Lower leg skin (tissue), 4 donors: ENCODE data around the gene SRRT. TPM values are rescaled to one million over a fixed set of nuclear protein-coding genes. Genes with fewer than 3 reads are reported as not detected.

Experiments
- DNase-seq, 2 donors: peaks; one replicate each; pipeline ENCODE4 v3.0.0-alpha.2; 2019; ENCODE audit warnings: low spot score in 2 of 2
- H3K4me3 ChIP-seq: fragments of 200-600 bp; sonication (generic); 2 replicates; pipeline ENCODE4 v1.5.1; 2017; ENCODE audit warnings: mild to moderate bottlenecking, low read depth; ENCODE audit not compliant: poor library complexity, severe bottlenecking
- POLR2A ChIP-seq, 2 donors: fragments of 450-650 bp; IDR thresholded peaks; one replicate each; pipeline ENCODE4 v1.6.1; 2016 to 2017; ENCODE audit warnings: antibody characterized with exemption in 2 of 2, mild to moderate bottlenecking in 1 of 2, moderate library complexity in 1 of 2
- WGBS, 2 donors: methylation state at CpG; one replicate each; pipeline ENCODE4 v1.1.5; 2018; 5-methylcytosine and 5-hydroxymethylcytosine counted together
- intact Hi-C: fragments of 100-400 bp; cut with DNase I; formaldehyde crosslinking; loops from one replicate; pipeline ENCODE4 v1.15.0; 2023; ENCODE audit warnings: low total_unique reads
- total RNA-seq, 4 donors: library from RNA; depleted of rRNA; stranded (reverse); fragments of >200 nt; gene quantifications; one replicate each; pipeline ENCODE4 v1.1.0, GENCODE V29; 2016
- TF ChIP-seq, protein P1 (sequence below), 3 donors: fragments of 450-650 bp; IDR thresholded peaks; one replicate each; pipeline ENCODE4 v1.5.1; 2016; ENCODE audit warnings: antibody characterized with exemption in 3 of 3, mild to moderate bottlenecking in 3 of 3, moderate library complexity in 2 of 3

The SRRT gene
- total RNA-seq, 4 donors from 2014 or later, result 73.3 to 129 (median 107) TPM

DNA sequence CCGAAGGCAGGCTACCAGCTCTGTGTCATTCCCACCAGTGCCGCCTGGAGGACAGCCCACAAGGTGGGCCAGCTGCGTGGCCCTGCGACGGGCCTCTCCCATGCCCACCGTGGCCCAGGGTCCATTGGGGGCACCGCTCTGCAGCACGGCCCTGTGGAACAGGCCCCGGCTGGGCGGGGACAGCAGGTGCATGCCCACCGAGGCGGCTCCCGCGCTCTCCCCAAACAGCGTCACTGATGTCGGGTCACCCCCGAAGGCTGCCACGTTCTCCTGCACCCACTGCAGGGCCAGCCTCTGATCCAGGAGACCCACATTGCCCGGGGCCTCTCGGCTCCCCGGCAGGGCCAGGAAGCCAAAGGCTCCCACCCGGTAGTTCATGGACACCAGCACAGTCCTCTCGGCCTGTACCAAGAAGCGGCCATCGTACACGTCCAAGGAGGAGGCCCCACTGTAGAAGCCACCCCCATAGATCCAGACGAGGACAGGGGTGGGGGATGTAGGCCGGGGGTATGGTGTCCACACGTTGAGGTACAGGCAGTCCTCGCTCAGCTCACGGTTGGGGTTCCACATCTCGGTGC is 18.5 kb downstream of the SRRT start:
- DNase-seq, result no peak
- H3K4me3 ChIP-seq, result no peak overlapping the region
- WGBS, 2 donors, result 88 to 89% methylated on average over 20 to 31 of the region's 32 CpGs
- intact Hi-C loops, result no loop called here
- no peak for TF ChIP-seq POLR2A (IDR thresholded peaks at IDR 0.05)
- TF ChIP-seq, protein P1, sequence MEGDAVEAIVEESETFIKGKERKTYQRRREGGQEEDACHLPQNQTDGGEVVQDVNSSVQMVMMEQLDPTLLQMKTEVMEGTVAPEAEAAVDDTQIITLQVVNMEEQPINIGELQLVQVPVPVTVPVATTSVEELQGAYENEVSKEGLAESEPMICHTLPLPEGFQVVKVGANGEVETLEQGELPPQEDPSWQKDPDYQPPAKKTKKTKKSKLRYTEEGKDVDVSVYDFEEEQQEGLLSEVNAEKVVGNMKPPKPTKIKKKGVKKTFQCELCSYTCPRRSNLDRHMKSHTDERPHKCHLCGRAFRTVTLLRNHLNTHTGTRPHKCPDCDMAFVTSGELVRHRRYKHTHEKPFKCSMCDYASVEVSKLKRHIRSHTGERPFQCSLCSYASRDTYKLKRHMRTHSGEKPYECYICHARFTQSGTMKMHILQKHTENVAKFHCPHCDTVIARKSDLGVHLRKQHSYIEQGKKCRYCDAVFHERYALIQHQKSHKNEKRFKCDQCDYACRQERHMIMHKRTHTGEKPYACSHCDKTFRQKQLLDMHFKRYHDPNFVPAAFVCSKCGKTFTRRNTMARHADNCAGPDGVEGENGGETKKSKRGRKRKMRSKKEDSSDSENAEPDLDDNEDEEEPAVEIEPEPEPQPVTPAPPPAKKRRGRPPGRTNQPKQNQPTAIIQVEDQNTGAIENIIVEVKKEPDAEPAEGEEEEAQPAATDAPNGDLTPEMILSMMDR (IDR thresholded peaks at IDR 0.05), result no peak

DNA sequence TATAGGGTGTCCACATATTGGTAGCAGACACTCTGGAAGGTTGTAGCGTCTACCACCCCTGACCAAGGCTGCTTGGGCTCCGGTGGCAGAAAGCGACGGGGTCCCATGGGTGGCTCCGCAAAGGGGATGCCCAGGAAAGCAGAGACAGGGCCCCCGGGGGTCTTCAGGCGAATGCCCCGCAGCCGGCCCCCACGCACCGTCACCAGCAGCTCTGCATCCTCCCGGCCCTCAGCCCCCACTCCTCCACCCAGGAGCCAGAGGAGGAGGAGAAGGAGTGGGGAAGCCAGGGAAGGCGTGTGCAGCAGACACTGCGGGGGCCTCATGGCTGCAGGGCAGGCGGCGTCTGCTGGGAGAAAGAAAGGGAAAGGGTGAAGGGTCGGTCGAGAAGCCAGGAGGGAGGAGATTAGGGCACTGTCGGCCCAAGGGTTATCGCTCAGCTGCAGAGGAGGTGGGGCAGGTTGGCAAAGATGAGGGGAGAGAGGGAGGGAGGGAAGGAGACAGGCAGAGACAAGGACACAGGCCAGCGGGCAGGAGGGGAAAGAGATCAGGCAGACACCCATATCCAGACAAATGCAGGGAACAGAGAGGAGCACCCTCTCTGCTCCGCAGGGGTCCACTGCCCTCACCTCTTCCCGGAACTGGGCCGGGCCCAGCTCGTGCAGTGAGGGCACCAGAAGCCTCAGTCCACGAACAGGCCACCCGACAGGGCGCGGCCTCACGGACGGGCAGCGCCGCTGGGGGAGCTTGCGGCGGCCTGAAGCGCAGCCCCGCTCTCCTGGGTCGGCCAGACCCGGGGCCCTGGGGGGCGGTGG is 19.2 kb downstream of the SRRT start:
- TF ChIP-seq, protein P1 (IDR thresholded peaks at IDR 0.05), result no peak
- no peak for TF ChIP-seq POLR2A (IDR thresholded peaks at IDR 0.05)
- H3K4me3 ChIP-seq, result no peak overlapping the region
- 37 to 47% methylated on average over 36 to 38 of the region's 40 CpGs for WGBS, 2 donors
- intact Hi-C loops, result no loop called here
- DNase-seq, result no peak

DNA sequence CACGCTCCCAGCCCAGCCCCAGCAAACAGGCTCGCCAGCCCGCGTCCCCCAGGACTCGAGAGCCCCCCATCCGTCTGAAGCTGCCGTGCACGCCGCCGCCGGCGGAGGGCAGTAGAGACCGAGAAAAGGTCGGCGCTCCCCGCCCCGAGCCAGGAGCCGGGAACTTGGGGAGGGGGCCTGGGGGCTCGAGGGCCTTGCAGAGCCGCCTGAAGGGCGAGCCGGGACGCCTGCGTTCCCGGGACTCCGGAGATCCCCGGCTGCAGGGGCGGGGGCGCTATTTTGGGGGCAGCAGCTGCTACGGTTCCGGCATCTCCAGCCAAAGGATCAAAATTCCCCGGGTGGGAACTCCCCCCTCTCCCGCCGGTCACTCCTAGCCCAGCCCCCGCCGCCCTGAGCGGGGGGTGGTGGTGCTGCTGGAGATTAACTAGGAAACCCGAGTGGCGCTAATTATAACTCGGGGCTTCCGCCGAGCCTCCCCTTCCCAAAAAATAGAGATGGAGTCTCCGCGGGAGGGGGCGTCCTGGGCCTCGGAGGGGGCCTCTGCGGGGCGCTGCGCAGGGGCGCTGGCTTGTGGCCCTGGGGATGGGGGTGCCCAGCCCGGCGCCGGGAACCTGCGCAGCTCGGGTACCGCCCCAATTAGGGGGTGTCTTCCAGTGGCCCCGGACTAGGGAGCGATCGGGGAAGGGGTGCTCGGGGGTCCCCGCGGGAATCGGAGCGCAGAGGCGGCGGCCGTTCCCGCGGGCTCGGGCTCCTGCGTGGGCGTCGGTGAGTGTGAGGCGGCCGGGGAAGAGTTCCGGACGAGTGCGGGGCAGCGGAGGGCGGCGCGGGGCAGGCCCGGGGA is 20.2 kb downstream of the SRRT start:
- WGBS, 2 donors, result 0 to 2% methylated on average over 34 to 58 of the region's 83 CpGs
- H3K4me3 ChIP-seq, result peak overlapping the region; percentile 26
- TF ChIP-seq, protein P1 (IDR thresholded peaks at IDR 0.05), result no peak
- TF ChIP-seq POLR2A (IDR thresholded peaks at IDR 0.05), result no peak
- DNase-seq, result peak in 1 of 2 donors; percentile 88
- intact Hi-C loops, result loop anchor here (5.0 kb wide), 1 partner anchor 162 kb away; no protein-coding TSS in a partner anchor

DNA sequence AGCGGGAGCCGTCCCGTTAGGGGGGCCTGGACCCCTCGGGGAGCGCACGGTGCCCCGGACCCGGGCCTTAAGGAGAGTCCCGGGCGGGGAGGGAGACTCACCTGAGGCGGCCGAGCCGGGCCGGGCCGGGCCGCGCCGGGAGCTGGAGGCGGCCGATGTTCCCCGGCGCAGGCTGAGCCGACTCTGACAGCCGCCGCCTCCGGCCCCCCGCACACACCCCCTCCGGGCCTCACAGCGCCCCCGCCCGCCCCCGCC is 20.7 kb downstream of the SRRT start, which contains the start of gene ACHE:
Gene ACHE, minus strand, starts transcription at position 188 of the 255 bp plus-strand sequence. CDS start 1,656 bp downstream, outside the sequence.
- no peak for DNase-seq
- intact Hi-C loops, result loop anchor here (5.0 kb wide), 1 partner anchor 162 kb away; no protein-coding TSS in a partner anchor
- peak within 1 kb of the TSS; percentile 26 for H3K4me3 ChIP-seq
- WGBS, 2 donors, result 2% methylated on average over 22 of the region's 32 CpGs; no CpG with 5 or more reads in 1 of the 2 donors
- no peak for TF ChIP-seq POLR2A (IDR thresholded peaks at IDR 0.05)
- TF ChIP-seq, protein P1 (IDR thresholded peaks at IDR 0.05), result no peak

DNA sequence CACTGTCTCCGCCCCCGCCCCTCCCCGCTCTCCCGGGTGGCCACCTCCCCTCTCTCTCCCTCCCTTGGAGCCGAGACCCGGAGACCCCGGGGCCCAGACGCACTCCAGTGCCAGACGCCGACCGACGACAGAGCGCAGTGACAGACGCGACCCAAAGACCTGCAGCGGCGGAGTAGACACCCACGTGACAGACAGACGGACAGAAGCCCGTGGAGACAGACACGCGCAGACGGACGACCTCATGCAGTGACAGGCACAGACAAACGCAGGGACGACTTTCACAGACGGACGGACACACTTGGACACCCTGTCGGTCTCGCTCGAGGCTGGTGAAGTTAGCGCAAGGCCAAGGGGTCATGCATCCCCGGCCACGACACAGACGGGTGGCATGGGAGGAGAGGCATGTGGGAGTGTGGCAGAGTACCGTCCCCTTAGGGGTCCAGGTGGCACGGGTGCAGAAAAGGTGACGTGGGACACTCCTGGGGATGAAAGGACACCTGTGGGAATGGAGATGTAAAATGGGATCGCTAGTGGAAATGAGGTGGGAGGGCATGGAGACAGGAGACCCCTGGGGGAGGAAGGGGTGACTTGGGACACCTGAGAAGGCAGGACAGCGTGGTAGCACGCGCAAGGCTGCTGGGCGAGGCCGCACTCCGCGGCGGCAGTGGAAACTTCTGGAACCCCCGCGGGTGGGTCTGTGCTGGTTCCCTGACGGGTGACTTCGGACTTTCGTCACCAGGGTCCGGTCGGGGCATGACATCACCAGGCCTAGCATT is 21.2 kb downstream of the SRRT start:
- DNase-seq, result peak in 1 of 2 donors; percentile 89
- TF ChIP-seq POLR2A (IDR thresholded peaks at IDR 0.05), result no peak
- TF ChIP-seq, protein P1 (IDR thresholded peaks at IDR 0.05), result no peak
- no peak overlapping the region for H3K4me3 ChIP-seq
- WGBS, 2 donors, result 4% methylated on average over 31 to 35 of the region's 54 CpGs
- intact Hi-C loops, result loop anchor here (5.0 kb wide), 1 partner anchor 161 kb away; no protein-coding TSS in a partner anchor
